OCI-LY3 (cell line): ENCODE results near the gene PIWIL4.

Experiments
- CTCF ChIP-seq: fragments of 200-600, 300-600 bp; sonication (generic); IDR thresholded peaks from 2 replicates; pipeline ENCODE4 v1.5.1; 2014; ENCODE audit warnings: antibody characterized with exemption, low read length, low read depth
- EZH2phosphoT487 ChIP-seq: fragments of 200-600 bp; shearing (Covaris generic); IDR thresholded peaks from 2 replicates; pipeline ENCODE4 v1.6.1; 2018; ENCODE audit warnings: antibody characterized with exemption, mixed run types, low read depth

- TF ChIP-seq CTCF (no peak), EZH2phosphoT487 (no peak)
Measured at GRCh38 chr11:94545264-94546161, 21.7 kb upstream of the PIWIL4 start.
